HEK293 (cell line): ENCODE data around the gene CARNS1.

Experiments used
- CTCF ChIA-PET: fragments of 350-600 bp; formaldehyde crosslinking; extraction: SDS; loops from one replicate; lab custom pipeline; 2021; ENCODE audit warnings: antibody characterized with exemption; lab: Yijun Ruan, JAX
- POLR2A ChIA-PET: fragments of 300-600 bp; formaldehyde crosslinking; extraction: SDS; loops from one replicate; lab custom pipeline; 2020; ENCODE audit warnings: antibody characterized with exemption, inconsistent platforms; lab: Yijun Ruan, JAX
- H3K27ac ChIP-seq: fragments of 200-500 bp; sonication (Bioruptor generic); 2 replicates; pipeline ENCODE4 v1.5.1; 2014; ENCODE audit warnings: low read depth, low read length, control low read depth, inconsistent platforms; ENCODE audit errors: extremely low read depth
- H3K36me3 ChIP-seq, 2 experiments: fragments of 200-500 bp in 1 of 2; sonication (Bioruptor generic) in 1 of 2; 1 replicate in 1 of 2; 2 replicates in 1 of 2; pipeline ENCODE4 v1.5.1; 2014 to 2017; ENCODE audit warnings: inconsistent platforms in 2 of 2, low read length in 2 of 2; ENCODE audit not compliant: control insufficient read depth in 2 of 2, insufficient read depth in 1 of 2
- H3K4me1 ChIP-seq: fragments of 200-500 bp; sonication (Bioruptor generic); 2 replicates; pipeline ENCODE4 v1.5.1; 2014; ENCODE audit warnings: mild to moderate bottlenecking, low read length, inconsistent platforms; ENCODE audit not compliant: control insufficient read depth, insufficient read depth
- H3K4me3 ChIP-seq: 2 replicates; pipeline ENCODE4 v1.5.1; 2011; ENCODE audit warnings: low read depth, mild to moderate bottlenecking, control low read depth, low read length, moderate library complexity
- H3K9me3 ChIP-seq: fragments of 200-500 bp; sonication (Bioruptor generic); 2 replicates; pipeline ENCODE4 v1.5.1; 2014; ENCODE audit warnings: low read depth, low read length, inconsistent platforms; ENCODE audit not compliant: control insufficient read depth, insufficient read depth
- AEBP2 ChIP-seq: fragments of 450-650 bp; formaldehyde crosslinking; IDR thresholded peaks from 2 replicates; pipeline ENCODE4 v1.5.1; 2016; ENCODE audit warnings: missing biosample characterization, missing genetic modification characterization, borderline replicate concordance
- BCL6B ChIP-seq: fragments of 450-650 bp; formaldehyde crosslinking; IDR thresholded peaks from 2 replicates; pipeline ENCODE4 v1.5.1; 2017; ENCODE audit warnings: missing biosample characterization, missing genetic modification characterization
- GLIS2 ChIP-seq: fragments of 450-650 bp; formaldehyde crosslinking; IDR thresholded peaks from 2 replicates; pipeline ENCODE4 v1.5.1; 2016; ENCODE audit warnings: missing biosample characterization, missing genetic modification characterization
- HIC1 ChIP-seq: fragments of 450-650 bp; formaldehyde crosslinking; IDR thresholded peaks from 2 replicates; pipeline ENCODE4 v1.5.1; 2016; ENCODE audit warnings: missing biosample characterization, missing genetic modification characterization
- SP2 ChIP-seq: fragments of 450-650 bp; formaldehyde crosslinking; IDR thresholded peaks from 2 replicates; pipeline ENCODE4 v1.5.1; 2016; ENCODE audit warnings: missing biosample characterization, missing genetic modification characterization
- SP3 ChIP-seq: fragments of 450-650 bp; formaldehyde crosslinking; IDR thresholded peaks from 2 replicates; pipeline ENCODE4 v1.5.1; 2016; ENCODE audit warnings: missing biosample characterization, missing genetic modification characterization
- WT1 ChIP-seq: fragments of 450-650 bp; formaldehyde crosslinking; IDR thresholded peaks from 2 replicates; pipeline ENCODE4 v1.5.1; 2016; ENCODE audit warnings: missing biosample characterization, missing genetic modification characterization
- ZBTB26 ChIP-seq: fragments of 450-650 bp; formaldehyde crosslinking; optimal IDR thresholded peaks from 2 replicates; pipeline ENCODE3; 2016; ENCODE audit warnings: missing biosample characterization, mild to moderate bottlenecking, missing genetic modification characterization
- ZBTB8A ChIP-seq: fragments of 450-650 bp; formaldehyde crosslinking; IDR thresholded peaks from 2 replicates; pipeline ENCODE4 v1.5.1; 2016; ENCODE audit warnings: missing biosample characterization, missing genetic modification characterization
- ZFHX2 ChIP-seq: fragments of 450-650 bp; formaldehyde crosslinking; conservative IDR thresholded peaks from 2 replicates; pipeline ENCODE4 v1.5.1; 2016; ENCODE audit warnings: missing biosample characterization, missing genetic modification characterization
- ZFP3 ChIP-seq: fragments of 450-650 bp; formaldehyde crosslinking; IDR thresholded peaks from 2 replicates; pipeline ENCODE4 v1.5.1; 2016; ENCODE audit warnings: low read depth, missing biosample characterization, missing genetic modification characterization
- ZNF140 ChIP-seq: fragments of 450-650 bp; formaldehyde crosslinking; IDR thresholded peaks from 2 replicates; pipeline ENCODE4 v1.5.1; 2016; ENCODE audit warnings: missing biosample characterization, missing genetic modification characterization
- ZNF148 ChIP-seq: fragments of 450-650 bp; formaldehyde crosslinking; IDR thresholded peaks from 2 replicates; pipeline ENCODE4 v1.5.0; 2017; ENCODE audit warnings: missing biosample characterization, missing genetic modification characterization, borderline replicate concordance
- ZNF211 ChIP-seq: fragments of 450-650 bp; formaldehyde crosslinking; IDR thresholded peaks from 2 replicates; pipeline ENCODE4 v1.5.1; 2016; ENCODE audit warnings: low read depth, missing biosample characterization, missing genetic modification characterization
- ZNF292 ChIP-seq: fragments of 450-650 bp; formaldehyde crosslinking; IDR thresholded peaks from 2 replicates; pipeline ENCODE4 v1.5.1; 2016; ENCODE audit warnings: low read depth, missing biosample characterization, missing genetic modification characterization, borderline replicate concordance
- ZNF37A ChIP-seq: fragments of 450-650 bp; IDR thresholded peaks from 2 replicates; pipeline ENCODE4 v1.5.1; 2018; ENCODE audit warnings: missing biosample characterization, missing genetic modification characterization
- ZNF398 ChIP-seq: fragments of 450-650 bp; formaldehyde crosslinking; IDR thresholded peaks from 2 replicates; pipeline ENCODE4 v1.5.1; 2017; ENCODE audit warnings: missing biosample characterization, missing genetic modification characterization
- ZNF549 ChIP-seq: fragments of 450-650 bp; IDR thresholded peaks from 2 replicates; pipeline ENCODE4 v1.5.1; 2018; ENCODE audit warnings: missing biosample characterization, missing genetic modification characterization, mild to moderate bottlenecking, inconsistent platforms, moderate library complexity
- ZNF585B ChIP-seq: fragments of 450-650 bp; formaldehyde crosslinking; IDR thresholded peaks from 2 replicates; pipeline ENCODE4 v1.5.1; 2016; ENCODE audit warnings: missing biosample characterization, missing genetic modification characterization
- ZNF707 ChIP-seq: fragments of 450-650 bp; formaldehyde crosslinking; IDR thresholded peaks from 2 replicates; pipeline ENCODE4 v1.5.1; 2016; ENCODE audit warnings: missing biosample characterization, missing genetic modification characterization
- ZNF785 ChIP-seq: fragments of 450-650 bp; formaldehyde crosslinking; IDR thresholded peaks from 2 replicates; pipeline ENCODE4 v1.5.1; 2016; ENCODE audit warnings: missing biosample characterization, missing genetic modification characterization
- ZSCAN23 ChIP-seq: fragments of 450-650 bp; formaldehyde crosslinking; IDR thresholded peaks from 2 replicates; pipeline ENCODE4 v1.5.1; 2016; ENCODE audit warnings: missing biosample characterization, missing genetic modification characterization
- ZXDB ChIP-seq: fragments of 450-650 bp; formaldehyde crosslinking; IDR thresholded peaks from 2 replicates; pipeline ENCODE4 v1.5.1; 2016; ENCODE audit warnings: missing biosample characterization, missing genetic modification characterization

The CARNS1 gene

GRCh38 chr11:67372993-67373647, 42.4 kb upstream of the CARNS1 start, which contains the start of gene CLCF1 (continued):
- no peak for TF ChIP-seq ZNF148 (tag by site-specific recombination)
- TF ChIP-seq SP2: peak; percentile 34; the same call in 1 of the 2 replicates
- TF ChIP-seq SP3 (tag by site-specific recombination): no peak
- TF ChIP-seq ZSCAN23 (tag by site-specific recombination): no peak
- TF ChIP-seq ZNF549: no peak
- TF ChIP-seq ZBTB26 (tag by site-specific recombination): peak; percentile 62
- peak; percentile 61 for TF ChIP-seq ZBTB8A (tag by site-specific recombination)

GRCh38 chr11:67373648-67374570, 41.6 kb upstream of the CARNS1 start:
- Histone ChIP-seq H3K4me1 (peaks cover 3% of the 10 kb centered on the region; the same call in 1 of the 2 replicates), H3K36me3 (no peaks in the 10 kb centered on the region), H3K27ac (peak overlapping the region; percentile 71; the same call in 1 of the 2 replicates), H3K9me3 (no peaks in the 10 kb centered on the region), H3K4me3 (peak overlapping the region; percentile 57)
- POLR2A ChIA-PET: interaction anchor here (0.6 to 4.2 kb wide), 8 partner anchors 9 to 256 kb away, joined by 3 to 30 read pairs (median 4); partner anchors contain the start of genes POLD4 and PPP1CA
- CTCF ChIA-PET: interaction anchor here (0.7 to 30.4 kb wide), 5 partner anchors 8 to 54 kb away, joined by 3 to 898 read pairs (median 5); partner anchors contain the start of genes CLCF1, POLD4 and RAD9A
- TF ChIP-seq ZNF585B (no peak), SP2 (0 out of 2 replicates have a peak, but pooled peaks have one; percentile 9), ZFP3 (tag by site-specific recombination) (no peak), WT1 (peak; percentile 11; the same call in 1 of the 2 replicates), ZXDB (tag by site-specific recombination) (no peak), ZNF398 (tag by site-specific recombination) (peak; percentile 85), ZFHX2 (tag by site-specific recombination) (peak; percentile 40; the same call in 1 of the 2 replicates), GLIS2 (tag by site-specific recombination) (peak; percentile 58; the same call in 1 of the 2 replicates), ZNF292 (tag by site-specific recombination) (no peak), ZNF707 (no peak), AEBP2 (tag by site-specific recombination) (no peak), ZNF211 (tag by site-specific recombination) (no peak), ZNF785 (no peak), ZNF37A (tag by site-specific recombination) (no peak), BCL6B (tag by site-specific recombination) (no peak), HIC1 (peak; percentile 70; the same call in 1 of the 2 replicates), ZNF140 (tag by site-specific recombination) (no peak)
